NT2/D1 (cell line): Measurements from ENCODE around the gene PRAMEF1.

Experiments used
- SUZ12 ChIP-seq: IDR thresholded peaks from 2 replicates; pipeline ENCODE4 v1.6.1; 2011; ENCODE audit not compliant: insufficient read length, insufficient read depth; ENCODE audit errors: extremely low read depth
- ZNF274 ChIP-seq: IDR thresholded peaks from 2 replicates; pipeline ENCODE4 v1.6.1; 2011; ENCODE audit warnings: mild to moderate bottlenecking, low read depth, low read length

DNA sequence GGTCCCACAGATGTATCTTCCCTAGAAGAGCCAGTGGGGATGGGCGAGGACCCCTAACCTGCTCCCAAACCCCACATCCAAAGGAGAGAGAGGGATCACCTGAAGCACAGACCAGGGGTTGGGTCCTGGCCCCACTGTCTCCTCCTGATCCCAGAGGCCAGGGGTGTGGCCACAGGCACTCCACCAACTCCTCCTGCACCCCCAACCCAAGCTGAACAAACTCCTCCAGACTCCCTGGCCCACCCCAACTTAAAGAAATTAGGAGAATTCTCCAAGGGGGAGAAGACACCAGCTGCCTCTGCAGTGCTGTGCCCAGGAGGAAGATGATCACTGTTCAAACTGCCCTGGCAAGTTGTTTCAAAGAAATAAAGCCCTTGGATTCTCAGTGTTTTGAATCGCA, 22.2 kb upstream of the PRAMEF1 start:
- TF ChIP-seq ZNF274 (no peak), SUZ12 (no peak)
